HFF-Myc (cell line): Measurements from ENCODE around the gene C1QTNF5.
"Not testable (repeated sequence)": the region's sequence is repeated elsewhere in the genome, so short reads cannot be mapped to it uniquely, and the experiment has no call there.

Experiments used
- DNase-seq: peaks from one replicate; pipeline ENCODE4 v3.0.0-alpha.2; 2011; ENCODE audit warnings: low read depth; ENCODE audit errors: extremely low read depth
- H3K4me3 ChIP-seq: replicated peaks from 2 replicates; pipeline ENCODE4 v1.5.1; 2011; ENCODE audit warnings: low read depth, mild to moderate bottlenecking, control low read depth, low read length
- CTCF ChIP-seq: IDR thresholded peaks from 2 replicates; pipeline ENCODE4 v1.5.1; 2012; ENCODE audit warnings: mild to moderate bottlenecking, low read depth, low read length, control low read depth; ENCODE audit errors: missing control alignments

The C1QTNF5 gene

GRCh38 chr11:119340335-119341221 lies at the start of gene C1QTNF5:
Gene C1QTNF5 (minus strand): TSS chr11:119340883. CDS start chr11:119340397, 486 bp downstream.
- TF ChIP-seq CTCF: no peak
- no peak for DNase-seq
- H3K4me3 ChIP-seq: peak within 1 kb of the TSS; percentile 39

GRCh38 chr11:119389611-119390254 lies 49.0 kb upstream of the C1QTNF5 start:
- TF ChIP-seq CTCF: peak; percentile 43
- no peak for DNase-seq
- no peak overlapping the region for H3K4me3 ChIP-seq

GRCh38 chr11:119388103-119388502 lies 47.4 kb upstream of the C1QTNF5 start:
- no peak for TF ChIP-seq CTCF
- no peak overlapping the region for H3K4me3 ChIP-seq

GRCh38 chr11:119384332-119384731 lies 43.6 kb upstream of the C1QTNF5 start:
- no peak for TF ChIP-seq CTCF
- DNase-seq: no peak
- H3K4me3 ChIP-seq: no peak overlapping the region

More at GRCh38 chr11:119388103-119388502, 47.4 kb upstream of the C1QTNF5 start:
- no peak for DNase-seq

- not testable (repeated sequence) for DNase-seq
- peak overlapping the region; percentile 55 for H3K4me3 ChIP-seq
These were observed 41.8 kb upstream of the C1QTNF5 start for GRCh38 chr11:119382513-119382912.

- no peak for TF ChIP-seq CTCF
- no peak for DNase-seq
- H3K4me3 ChIP-seq: peak overlapping the region; percentile 55
These were observed 41.4 kb upstream of the C1QTNF5 start for GRCh38 chr11:119382101-119382500.

GRCh38 chr11:119381181-119381988 lies 40.7 kb upstream of the C1QTNF5 start, which contains the start of gene USP2:
Gene USP2 (minus strand): TSS chr11:119381690. CDS start chr11:119373480, 8,210 bp downstream.
- peak; percentile 84 for TF ChIP-seq CTCF
- DNase-seq: peak; percentile 93
- H3K4me3 ChIP-seq: peak within 1 kb of the TSS; percentile 55
